ENCODE measurements around the gene ARL17B.
A peak's percentile ranks its signal among the peaks of the same experiment; 100 is the strongest.
"Not testable (repeated sequence)": the region's sequence is repeated elsewhere in the genome, so short reads cannot be mapped to it uniquely, and the experiment has no call there.

ARL17B gene

GRCh38 chr17:46361755-46362154 is at the start of gene ARL17B:
TSS of gene ARL17B (minus strand) at chr17:46361766. CDS start at chr17:46358397, 3,369 bp downstream.
- not testable (repeated sequence) for DNase-seq

GRCh38 chr17:46409864-46410263 is 48.3 kb upstream of the ARL17B start:
- not testable (repeated sequence) for DNase-seq

- DNase-seq: not testable (repeated sequence)
These were observed 45.6 kb upstream of the ARL17B start for GRCh38 chr17:46407155-46407554.

DNA sequence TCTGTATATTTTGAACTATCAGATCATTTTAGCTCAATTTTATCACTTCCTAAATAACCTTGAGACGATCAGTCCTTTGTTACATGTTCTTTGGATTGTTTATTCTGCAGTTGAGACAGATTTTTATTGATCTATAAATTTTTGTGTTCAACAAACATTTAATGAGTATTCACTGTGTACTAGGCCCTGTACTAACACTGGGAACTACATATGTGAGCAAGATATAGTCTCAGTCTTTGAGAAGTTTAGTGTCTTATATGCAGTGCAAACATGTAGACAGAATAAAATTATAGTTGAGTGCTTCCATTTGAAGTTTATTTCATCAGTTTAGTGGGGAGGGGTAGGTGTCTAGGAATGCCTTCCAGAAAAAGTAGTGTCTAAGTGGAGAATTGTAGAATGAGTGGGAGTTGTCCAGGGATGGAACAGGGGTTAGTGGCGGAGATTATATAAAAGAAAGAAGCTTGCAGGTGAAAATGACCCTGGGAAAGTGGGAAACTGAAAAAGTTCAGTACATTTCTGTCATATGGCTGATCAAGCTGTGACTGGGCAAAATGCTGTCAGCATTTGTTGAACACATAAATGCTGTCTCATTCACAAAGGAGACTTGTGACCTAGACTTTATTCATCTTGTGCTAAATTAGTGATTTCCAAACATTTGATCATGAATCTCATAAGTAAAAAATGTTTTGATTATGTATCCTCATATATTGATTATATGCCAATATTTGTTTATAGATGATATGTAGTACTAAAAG is 39.6 kb upstream of the ARL17B start:
- DNase-seq: not testable (repeated sequence)

- DNase-seq: not testable (repeated sequence)
These were observed 39.0 kb upstream of the ARL17B start for GRCh38 chr17:46400543-46400942.

GRCh38 chr17:46399993-46400392 is 38.4 kb upstream of the ARL17B start:
- DNase-seq: not testable (repeated sequence)

DNA sequence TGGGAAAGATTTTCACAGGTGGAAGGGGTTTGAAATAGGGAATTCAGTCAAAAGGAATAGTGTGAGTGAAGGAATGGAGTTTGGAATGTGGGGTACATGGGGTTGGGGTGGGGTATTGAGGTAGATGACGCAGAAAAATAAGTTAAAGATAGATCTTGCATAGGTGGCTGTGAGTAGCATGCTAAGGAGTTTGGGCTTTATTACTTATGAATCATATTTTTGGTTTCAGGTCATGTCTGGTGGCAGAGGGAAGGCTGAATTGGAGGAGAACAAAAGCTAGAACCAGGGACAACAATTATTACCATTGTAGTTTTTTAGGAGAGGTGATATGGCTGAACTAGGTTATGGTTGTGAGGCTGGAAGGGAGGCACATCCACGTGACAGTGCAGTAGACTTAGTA is 34.7 kb upstream of the ARL17B start:
- DNase-seq: not testable (repeated sequence)

GRCh38 chr17:46393702-46394101 is 32.1 kb upstream of the ARL17B start:
- DNase-seq: not testable (repeated sequence)

DNA sequence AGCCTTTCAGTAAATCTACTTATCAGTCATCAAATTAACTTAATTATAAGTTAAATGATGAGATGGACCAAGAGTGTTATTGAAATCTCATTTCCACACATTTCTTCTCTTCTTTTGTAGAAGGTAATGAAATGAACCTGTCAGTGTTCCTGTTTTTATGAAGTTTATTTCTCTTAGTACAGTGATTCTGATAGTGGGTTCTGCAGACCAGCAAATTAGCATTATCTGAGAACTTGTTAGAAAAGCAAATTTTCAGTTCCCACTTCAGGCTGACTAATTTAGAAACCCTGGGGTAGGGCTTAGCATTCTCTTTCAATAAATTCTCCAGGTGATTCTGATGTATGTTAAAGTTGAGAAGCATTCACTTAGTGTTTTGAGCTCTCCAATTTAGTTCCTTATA is 23.9 kb upstream of the ARL17B start:
- DNase-seq: not testable (repeated sequence)

DNA sequence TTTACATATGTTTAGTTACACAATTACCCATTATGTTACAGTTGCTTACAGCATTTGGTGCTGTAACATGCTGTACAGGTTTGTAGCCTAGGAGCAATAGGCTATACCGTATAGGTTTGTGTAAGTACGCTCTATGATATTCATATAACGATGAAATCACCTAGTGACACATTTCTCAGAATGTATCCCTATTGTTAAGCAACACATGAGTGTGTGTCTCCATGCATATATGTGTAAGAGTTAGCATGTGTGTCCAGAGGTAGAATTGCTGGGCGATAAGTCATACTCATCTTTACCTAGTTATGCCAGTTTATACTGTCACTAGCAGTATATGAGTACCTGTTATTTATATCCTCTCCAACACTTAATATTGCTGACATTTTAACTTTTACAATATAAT is 21.6 kb upstream of the ARL17B start:
- not testable (repeated sequence) for DNase-seq

- DNase-seq: not testable (repeated sequence)
These were observed 11.9 kb upstream of the ARL17B start for GRCh38 chr17:46373418-46373817.

DNA sequence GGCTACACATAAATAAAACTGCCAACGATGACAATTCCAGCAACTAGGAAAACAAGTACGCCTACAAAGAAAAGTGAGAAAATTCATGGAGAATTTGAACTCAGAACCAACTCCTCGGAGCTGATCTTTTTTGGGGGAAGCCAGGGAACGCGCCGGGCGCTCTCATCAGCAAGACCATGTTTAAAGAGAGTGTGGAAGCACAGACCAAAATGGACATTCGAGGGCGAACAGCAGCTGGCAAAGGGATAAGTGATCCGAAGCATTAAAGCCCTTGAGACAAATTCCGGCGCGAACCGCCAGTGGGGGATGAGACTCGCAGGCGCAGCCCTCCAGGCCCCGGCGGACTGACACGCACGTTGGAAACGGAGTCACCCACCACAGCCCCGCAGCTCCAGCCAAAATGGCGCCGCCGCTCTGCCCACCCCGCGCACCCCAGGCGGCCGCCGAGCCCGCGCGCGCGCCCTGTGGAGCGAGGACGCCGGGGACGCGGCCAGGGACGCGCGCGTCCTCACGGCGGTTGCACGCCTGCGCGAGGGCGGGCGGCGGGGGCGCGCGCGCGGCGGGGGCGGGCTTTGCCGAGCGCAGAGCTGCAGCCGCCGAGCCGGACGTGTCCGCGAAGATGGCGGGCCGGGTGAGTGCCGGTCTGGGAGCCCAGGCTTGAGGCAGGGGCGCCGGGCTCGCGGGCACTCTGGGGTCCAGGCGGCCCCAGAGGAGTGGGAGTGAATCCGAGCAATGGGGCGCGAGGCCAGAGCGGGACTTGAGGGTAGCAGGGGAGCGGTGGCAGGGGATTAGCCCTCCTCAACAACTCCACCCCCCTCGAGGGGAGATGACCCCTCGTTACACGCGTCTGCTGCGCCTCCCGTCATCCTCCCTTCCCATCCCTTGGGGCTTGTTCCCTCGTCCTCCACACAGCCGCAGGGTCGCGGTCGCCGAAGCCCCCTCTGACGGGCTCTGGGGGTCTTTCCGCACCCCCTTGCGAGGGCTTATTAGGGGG is 11.0 kb upstream of the ARL17B start:
- DNase-seq: not testable (repeated sequence)

- DNase-seq: not testable (repeated sequence)
These were observed 6.0 kb upstream of the ARL17B start for GRCh38 chr17:46367520-46367919.

- DNase-seq: not testable (repeated sequence)
These were observed 326 bp downstream of the ARL17B start for GRCh38 chr17:46361145-46361735.

DNA sequence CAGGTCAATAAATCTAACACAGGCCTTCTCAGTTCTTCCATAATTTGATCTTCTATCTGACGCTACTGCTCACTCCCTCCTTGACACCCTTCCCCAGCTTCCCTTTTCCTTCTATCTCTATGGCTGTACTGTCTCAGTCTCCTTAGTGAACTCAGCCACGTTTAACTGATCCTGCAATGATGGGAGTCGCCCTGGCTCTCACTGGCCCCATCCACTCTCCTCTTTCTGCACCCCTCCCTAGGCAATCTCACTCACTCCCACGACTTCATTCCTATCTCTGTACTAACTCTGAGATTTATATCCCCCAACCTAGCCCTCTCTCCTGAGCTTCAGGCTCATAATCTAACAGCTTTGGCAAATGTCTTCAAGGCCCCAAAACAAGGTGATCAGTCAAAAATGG is 7.7 kb downstream of the ARL17B start:
- DNase-seq: not testable (repeated sequence)

GRCh38 chr17:46349060-46349459 is 12.5 kb downstream of the ARL17B start:
- not testable (repeated sequence) for DNase-seq

DNA sequence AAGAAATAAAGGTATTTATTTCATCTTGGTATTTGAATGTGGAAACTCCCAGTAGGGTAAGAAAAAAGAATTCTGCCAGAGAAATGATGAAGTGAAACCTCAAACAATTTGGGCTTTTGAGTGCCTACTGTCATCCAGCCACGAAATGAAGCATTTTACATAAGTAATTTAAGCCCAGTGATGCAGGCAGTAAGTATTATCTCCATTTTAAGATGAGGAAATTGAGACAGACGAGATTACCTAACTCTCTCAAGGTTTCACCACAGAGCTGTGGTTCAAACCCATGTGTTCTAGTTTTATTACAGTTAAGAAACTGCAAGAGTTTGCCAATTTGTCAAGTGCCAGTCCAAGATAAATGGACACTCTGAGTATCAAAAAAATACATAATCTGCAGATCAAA is 13.2 kb downstream of the ARL17B start:
- DNase-seq: not testable (repeated sequence)

DNA sequence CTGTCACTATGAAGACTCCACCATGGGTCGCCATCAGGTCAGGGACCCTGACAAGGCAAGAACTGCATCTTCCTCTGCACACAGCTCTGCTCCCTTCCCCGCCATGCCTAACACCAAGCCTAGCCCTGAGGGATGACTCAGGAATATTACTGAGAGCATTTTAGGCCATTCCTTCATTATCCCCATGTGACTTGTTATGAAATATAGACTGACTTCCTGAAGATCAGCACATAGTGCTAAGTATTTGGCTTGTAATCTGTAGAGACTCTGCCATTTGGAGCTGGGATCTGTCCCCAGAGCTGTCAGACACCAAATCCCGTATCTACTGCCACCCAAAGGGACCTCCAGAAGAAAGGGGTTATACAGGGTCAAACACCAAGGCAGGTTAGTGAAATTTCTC is 19.4 kb downstream of the ARL17B start:
- not testable (repeated sequence) for DNase-seq

DNA sequence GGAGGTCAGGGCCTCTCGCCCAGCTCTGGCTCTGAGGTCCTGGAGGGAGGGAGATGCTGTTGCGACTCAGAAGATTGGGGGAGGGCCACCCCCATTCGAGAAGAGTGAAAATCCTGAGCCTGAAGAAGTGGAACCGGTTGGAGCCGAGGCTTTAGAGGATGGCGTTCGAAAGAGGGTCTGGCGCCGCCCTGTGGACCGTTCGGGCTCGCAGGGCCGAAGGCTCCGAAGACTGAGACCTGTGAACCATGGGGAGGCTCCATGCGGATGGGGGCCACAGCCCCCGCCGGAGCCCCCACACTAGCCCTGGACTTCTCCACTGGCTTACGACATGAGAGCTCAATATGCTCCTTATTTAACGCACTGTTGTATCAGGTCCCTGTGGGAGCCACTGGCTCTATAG is 20.3 kb downstream of the ARL17B start:
- DNase-seq: not testable (repeated sequence)

DNA sequence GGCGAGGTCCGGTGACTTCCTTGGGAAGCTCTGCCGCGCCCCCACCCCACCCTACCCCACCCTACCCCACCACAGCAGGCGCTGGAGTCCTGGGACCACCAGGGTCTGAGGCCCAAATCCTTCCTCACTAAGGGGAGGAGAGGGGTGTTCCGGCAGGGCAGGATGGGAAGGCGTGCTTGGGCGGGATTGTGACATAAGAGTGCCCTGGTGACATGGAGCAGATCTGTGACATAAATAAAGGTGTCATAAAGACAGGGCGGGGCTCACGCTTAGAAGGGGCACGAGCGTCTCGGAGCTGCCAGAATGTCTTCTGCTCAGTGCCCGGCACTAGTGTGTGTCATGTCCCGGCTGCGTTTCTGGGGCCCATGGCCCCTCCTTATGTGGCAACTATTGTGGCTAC is 66.7 kb downstream of the ARL17B start, which contains the start of gene LRRC37A:
TSS of gene LRRC37A (plus strand) at position 301 of the 400 bp plus-strand sequence. CDS start at position 304, 3 bp downstream.
- not testable (repeated sequence) for DNase-seq

DNA sequence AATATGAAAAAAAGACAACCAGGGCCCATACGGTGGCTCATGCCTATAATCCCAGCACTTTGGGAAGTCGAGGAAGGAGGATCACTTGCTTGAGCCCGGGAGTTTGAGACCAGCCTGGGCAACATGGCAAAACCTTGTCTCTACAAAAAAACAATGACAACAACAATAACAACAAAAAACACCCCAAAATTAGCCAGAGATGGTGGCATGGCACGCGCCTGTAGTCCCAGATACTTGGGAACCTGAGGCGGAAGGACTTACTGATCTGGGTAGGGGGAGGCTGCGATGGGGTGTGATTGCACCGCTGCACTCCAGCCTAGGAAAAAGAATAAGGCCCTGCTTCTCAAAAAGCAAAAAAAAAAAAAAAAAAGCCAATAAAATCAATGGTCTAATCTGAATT is 69.9 kb downstream of the ARL17B start:
- not testable (repeated sequence) for DNase-seq

DNA sequence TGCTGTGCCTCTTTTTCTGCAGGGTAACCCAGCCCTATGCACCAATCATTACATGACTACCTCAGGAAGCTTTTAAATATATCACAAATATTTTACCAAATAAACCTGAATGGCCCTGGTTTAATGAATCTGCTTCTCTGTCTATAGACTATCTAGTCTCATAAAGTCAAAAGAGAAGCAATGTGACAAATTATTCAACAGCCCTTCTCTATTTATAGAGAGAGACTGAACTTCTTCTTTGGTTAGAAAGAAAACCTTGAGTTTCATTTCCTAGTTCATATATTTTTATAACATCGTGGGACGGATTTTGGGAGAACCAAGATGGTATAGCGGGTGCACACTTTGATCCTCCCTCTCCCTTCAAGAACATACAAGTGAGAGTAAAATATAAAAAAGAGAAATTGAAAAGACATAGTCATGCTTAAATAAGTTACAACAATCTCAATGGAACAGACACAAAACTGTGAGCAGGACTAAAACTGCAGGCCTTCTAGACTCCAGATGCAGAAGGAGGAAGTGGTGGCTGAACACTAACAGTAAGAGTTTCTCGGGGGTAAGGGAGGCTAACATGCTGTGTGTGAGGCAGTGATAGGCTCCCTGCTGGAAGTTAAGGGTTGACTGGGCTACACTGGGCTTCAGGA is 70.5 kb downstream of the ARL17B start:
- DNase-seq: peak; percentile 53 to 63

Data from AML-193 (cell line).